ENCODE data around the gene CCDC107.
A peak's percentile ranks its signal among the peaks of the same experiment; 100 is the strongest.
"Not testable (repeated sequence)": the region's sequence is repeated elsewhere in the genome, so short reads cannot be mapped to it uniquely, and the experiment has no call there.

The CCDC107 gene, protein sequence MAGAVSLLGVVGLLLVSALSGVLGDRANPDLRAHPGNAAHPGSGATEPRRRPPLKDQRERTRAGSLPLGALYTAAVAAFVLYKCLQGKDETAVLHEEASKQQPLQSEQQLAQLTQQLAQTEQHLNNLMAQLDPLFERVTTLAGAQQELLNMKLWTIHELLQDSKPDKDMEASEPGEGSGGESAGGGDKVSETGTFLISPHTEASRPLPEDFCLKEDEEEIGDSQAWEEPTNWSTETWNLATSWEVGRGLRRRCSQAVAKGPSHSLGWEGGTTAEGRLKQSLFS

DNA sequence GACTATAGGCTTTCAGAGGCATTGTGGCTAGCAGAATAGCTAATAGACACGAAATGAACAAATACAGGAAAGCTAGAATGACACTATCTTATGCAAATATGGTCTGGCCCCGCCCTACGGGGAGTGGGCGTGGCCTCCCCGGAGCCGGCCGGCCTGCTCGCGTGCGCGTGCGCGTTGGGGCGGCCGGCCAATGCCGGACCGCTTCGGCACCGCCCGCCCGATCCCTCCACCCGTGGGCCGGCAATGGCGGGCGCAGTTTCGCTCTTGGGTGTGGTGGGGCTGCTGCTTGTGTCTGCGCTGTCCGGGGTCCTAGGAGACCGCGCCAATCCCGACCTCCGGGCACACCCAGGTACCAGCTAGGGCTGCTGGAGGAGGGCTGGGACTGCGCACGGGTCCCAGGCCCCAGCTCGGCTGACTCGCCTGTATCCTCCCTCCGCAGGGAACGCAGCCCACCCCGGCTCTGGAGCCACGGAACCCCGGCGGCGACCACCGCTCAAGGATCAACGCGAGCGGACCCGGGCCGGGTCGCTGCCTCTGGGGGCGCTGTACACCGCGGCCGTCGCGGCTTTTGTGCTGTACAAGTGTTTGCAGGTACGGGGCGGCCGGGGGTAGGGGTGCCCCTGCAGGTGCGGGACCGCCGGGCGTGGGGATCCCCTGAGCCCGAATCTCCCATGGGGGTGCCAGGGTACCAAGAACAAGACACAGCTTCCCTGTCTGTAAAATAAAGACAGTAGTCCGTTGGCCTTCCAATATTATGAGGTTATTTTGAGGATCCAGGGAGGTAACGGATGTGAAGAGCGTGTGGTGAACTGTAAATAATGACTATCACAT, at the start of gene CCDC107:
Gene CCDC107, plus strand, starts transcription at position 156 of the 831 bp plus-strand sequence. Its CDS starts 88 bp downstream, at position 244.
- peak; percentile 58 for DNase-seq (ENCODE audit: low read depth, low spot score)

DNA sequence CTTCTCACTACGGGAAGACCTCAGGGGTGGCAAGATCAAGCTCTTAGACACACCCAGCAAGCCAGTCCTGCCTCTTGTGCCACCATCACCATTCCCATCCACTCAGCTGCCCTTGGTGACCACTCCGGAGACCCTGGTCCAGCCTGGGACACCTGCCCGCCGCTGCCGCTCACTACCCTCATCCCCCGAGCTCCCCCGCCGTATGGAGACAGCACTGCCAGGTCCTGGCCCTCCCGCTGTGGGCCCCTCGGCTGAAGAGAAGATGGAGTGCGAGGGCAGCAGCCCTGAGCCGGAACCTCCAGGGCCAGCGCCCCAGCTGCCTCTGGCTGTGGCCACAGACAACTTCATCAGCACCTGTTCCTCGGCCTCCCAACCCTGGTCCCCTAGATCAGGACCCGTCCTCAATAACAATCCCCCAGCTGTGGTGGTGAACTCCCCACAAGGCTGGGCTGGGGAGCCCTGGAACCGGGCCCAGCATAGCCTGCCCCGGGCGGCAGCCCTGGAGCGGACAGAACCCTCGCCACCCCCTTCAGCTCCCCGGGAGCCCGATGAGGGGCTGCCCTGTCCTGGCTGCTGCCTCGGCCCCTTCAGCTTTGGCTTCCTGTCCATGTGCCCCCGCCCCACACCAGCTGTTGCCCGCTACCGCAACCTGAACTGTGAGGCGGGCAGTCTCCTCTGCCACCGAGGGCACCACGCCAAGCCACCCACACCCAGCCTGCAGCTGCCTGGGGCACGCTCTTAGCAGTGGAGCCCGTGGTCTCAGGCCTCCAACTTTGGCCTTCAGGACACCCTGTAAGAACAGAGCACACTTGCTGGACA, 48.9 kb upstream of the CCDC107 start:
- no peak for DNase-seq (ENCODE audit: low read depth, low spot score)

DNA sequence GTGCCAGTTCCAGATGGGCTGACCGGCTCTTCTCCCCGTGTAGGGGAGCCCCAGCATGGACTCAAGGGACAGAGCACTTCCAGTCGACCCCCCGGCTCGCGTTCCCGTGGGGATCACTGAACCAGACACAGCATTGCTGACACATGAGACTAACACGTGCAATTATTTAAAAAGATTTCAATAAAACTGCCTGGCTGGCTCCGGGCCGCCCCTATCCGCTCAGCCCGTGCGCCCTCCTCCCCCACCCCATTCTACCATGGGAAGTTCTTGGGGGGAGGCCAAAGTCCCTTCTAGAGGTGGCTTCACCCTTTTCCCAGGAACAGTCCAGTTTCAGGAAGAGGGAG, 48.3 kb upstream of the CCDC107 start:
- no peak for DNase-seq (ENCODE audit: low read depth, low spot score)

DNA sequence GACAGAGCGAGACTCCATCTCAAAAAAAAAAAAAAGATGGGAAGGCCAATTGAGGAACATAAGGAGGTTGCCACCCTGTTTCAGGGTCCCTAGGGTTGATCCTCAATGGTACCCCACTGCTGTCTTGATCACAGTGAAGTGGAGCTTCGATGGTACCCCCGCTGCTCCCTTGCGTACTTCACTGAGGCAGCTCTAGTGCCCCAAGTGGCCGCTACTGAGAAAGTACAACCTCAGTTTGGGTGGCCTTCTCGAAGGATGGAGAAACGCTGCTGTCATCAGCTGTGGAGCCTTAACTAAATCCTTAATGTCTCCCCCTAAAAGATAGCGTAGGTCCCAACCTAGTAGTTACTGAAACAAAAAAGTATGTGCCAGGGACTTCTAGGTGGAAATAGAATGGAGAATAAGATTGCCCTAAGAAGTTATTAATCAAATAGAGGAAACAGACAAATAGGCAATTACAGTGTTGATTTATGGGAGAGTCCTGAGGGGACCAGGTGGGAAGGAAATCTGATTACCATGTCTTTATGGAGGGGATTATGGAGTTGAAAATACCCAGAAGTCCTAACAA, 46.8 kb upstream of the CCDC107 start:
- no peak for DNase-seq (ENCODE audit: low read depth, low spot score)

DNA sequence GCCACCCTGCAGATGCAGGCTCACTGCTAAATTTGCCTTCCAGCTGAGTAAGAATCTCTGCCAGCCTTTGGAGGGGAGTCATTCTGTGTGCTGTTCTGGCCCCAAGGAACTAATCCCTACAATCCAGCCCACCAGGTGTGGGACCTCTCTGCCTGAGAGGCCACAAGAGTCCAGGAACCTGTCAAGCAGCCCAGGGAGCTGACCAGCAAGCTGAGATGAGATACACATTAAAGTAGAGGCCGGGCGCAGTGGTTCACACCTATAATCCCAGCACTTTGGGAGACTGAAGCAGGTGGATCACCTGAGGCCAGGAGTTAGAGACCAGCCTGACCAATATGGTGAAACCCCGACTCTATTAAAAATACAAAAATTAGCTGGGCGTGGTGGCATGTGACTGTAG, 46.0 kb upstream of the CCDC107 start:
- not testable (repeated sequence) for DNase-seq (ENCODE audit: low read depth, low spot score)

DNA sequence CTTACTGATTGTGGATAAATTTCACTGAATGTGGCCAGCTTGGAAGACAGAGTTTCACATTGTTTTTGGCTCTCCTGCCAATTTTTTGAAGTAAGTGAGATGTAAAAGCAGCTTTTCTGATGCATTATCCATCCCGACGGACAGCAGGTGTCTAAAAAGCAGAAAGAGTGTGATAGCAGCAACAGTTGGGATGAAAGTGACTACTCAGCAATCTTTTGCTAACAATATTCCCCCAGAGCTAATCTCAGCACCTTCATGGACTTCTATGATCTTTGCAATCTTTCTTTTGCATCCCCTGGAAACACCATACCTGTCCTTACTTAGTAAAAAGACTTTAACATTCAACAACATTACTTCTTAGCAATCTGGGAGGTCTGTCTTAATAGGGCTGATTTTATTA, 45.2 kb upstream of the CCDC107 start:
- DNase-seq (ENCODE audit: low read depth, low spot score), result no peak

DNA sequence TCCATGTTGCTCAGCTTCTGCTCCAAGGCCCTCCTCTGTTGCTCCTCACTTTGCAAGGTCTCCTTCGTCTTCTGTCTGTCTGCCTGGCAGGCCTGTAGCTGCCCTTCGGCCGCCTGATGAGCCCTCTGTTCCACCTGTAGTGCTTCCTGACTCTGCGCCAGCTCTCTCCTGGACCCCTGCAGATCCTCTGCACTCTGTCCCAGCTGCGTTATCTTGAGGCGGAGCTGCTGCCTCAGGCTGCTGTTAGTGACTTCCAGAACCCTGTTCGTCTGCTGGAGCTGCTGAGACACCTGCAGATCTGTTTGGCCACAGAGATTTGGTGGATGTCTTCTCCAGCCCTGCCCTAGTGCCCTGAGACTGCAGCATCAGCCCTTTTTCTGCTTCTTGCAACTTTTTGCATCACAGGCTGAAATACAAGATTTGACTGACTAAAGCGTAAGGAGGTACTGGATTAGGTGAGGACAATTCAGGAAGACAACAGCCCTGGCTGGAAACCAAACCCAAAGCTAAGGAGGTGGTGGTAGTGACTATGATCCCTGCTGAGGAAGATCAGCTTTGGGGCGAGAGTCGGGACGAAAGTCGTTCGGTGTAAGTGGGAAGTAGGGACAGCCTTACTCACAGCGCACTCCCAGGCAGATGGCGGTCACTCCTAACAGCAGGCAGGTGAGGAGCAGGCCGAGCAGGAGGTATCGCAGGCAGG, 42.0 kb upstream of the CCDC107 start:
- no peak for DNase-seq (ENCODE audit: low read depth, low spot score)

DNA sequence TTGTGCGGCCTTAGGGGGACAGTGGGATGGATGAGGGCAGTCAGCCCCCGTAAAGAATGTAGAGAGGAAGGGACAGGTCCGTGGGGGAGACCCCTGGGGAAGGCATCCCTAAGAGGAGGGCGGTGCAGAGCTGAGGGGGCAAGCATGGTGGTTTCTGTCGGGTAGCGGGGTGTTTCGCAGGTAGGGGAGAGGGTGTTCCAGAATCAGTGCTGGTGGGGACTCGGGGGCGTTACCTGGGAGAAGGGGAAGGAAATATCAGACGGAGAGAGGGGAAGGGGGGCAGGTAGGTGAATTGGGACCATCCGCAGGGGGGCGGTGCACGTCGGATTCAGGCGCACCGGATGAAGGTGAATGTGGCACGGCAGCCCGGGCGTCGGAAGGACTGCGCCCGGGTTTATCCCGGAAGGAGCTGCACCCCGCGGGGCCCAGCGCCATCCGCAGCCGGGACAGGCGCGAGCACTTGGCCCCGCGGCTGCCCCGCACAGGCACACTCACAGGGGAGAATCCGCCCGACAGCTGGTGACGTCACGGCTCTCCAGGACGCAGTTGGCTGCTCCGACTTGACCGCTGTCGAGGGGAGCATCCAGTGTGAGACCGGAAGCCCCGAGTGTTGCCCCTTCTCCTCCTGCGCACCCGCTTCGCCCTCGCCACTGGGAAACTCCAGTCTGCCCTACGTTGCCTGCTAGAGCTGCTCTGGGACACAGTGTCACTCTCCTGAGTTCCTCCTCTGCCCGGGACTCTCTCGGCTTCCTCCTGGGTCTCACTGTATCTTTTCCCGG, 41.2 kb upstream of the CCDC107 start:
- no peak for DNase-seq (ENCODE audit: low read depth, low spot score)

DNA sequence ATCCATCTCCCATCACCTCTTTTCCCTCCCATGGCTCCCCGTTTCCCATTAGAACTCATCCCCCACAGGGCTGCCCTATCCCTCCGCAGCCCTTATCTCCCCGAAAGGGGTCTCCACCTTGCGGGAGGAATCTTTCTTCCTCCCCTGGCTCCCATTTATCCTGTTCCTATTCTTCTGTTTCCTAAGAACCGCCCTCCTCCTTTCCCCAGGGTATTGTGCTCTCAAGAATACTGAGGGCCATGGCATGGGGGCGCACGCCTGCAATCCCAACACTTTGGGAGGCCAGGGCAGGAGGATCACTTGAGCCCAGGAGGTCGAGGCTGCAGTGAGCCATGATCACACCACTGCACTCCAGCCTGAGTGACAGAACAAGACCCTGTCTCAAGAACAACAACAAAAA, 40.5 kb upstream of the CCDC107 start:
- DNase-seq (ENCODE audit: low read depth, low spot score), result no peak

DNA sequence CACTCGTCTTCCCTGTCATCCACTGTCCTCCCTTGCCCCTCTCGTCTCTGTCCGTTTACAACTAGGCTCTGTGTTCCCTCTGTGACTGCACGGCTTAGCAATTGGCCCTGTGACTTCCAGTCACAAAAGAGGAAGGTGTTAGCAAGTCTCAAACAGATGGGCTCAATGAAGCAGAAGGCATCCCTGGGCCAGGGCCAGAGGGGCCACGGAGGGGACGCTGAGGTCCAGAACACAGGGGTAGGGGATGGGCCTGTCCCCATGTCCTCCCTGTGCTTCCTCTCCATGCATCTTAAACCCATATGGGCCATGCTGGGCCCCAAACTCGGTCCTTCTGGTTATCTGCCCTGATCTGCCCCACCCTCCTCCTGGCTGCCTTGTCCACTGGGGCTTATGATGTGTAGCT, 39.8 kb upstream of the CCDC107 start, which contains the start of gene CD72:
Gene CD72, minus strand, starts transcription at position 89 of the 403 bp plus-strand sequence. CDS start 110 bp downstream, outside the sequence.
- DNase-seq (ENCODE audit: low read depth, low spot score), result no peak

DNA sequence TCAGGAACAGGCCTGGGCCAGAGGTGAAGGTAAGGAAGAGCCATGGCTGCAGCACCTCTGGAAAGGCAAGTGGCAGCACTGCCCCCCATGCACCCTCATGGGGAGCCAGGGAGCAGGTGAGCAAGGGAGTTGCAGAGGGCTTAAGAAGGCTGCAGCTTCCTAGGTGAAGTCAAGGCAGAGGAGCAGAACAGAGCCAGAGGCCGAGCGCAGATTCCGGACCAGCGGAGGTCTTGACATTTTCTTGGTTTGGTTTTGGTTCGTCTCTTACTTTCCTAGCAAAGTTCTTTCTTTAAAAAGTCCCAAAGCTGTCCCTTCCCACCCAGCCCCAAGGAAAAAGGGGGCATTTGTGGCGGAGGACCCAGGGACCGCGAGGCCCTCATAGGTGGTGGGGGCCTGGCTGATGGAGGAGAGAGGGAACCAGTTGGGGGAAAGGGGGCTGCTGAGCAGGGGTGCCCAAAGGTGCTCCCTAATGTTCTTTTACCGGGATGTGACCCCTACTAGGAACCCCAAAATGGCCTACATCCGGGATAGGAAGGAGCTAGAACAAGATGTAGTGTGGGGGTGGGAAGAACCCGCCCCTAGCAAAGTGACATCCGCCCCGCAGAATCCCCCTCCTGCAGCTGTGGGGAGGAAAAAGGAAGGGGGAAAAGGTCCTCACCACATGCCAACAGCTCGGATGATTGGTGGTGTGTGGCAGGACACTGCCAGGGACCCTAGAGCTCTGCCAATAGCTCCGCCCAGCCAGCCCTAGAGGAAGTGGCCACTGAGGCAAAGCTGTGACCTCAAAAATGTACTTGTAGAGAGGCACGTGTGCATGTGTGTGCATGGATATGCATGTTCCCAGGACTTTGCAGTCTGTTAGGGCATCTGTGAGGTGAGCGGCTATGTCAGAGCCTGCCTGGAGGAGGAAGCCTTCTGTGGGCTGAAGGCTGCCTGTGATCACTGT, 39.0 kb upstream of the CCDC107 start:
- DNase-seq (ENCODE audit: low read depth, low spot score), result no peak

DNA sequence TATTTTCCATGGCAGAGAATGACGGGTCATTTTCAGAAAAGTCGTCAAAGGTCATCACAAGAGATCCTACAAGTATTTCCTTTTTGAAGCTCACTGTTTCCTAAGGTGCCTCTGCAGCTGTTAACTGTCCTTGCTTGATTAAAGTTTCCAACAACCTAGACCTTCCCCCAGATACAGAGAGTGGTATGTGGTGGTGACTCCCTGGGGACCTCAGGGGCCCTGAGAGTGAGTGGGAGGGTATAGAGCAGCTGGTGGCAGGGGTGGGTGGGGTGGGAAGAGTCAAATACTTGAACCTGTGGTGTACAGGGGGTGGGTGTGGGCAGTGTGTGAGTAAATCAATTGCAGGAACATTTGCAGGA, 38.3 kb upstream of the CCDC107 start:
- DNase-seq (ENCODE audit: low read depth, low spot score), result no peak

DNA sequence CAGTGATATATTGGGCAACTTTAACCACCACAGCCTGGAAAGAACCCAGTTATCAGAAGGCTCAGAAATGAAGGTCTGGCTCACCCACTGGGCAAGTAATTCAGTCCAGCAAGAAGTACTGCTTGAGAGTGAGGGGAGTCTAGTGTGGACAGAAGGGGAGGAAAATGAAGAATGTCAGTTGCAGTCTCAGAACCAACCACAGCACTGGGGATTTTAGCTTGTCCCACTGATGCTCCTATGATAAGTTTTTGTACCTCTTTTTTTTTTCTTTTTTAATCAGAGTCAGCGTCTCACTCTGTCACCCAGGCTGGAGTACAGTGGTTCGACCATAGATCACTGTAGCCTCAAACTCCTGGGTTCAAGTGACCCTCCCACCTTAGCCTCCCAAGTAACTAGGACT, 30.5 kb upstream of the CCDC107 start:
- DNase-seq (ENCODE audit: low read depth, low spot score), result no peak

DNA sequence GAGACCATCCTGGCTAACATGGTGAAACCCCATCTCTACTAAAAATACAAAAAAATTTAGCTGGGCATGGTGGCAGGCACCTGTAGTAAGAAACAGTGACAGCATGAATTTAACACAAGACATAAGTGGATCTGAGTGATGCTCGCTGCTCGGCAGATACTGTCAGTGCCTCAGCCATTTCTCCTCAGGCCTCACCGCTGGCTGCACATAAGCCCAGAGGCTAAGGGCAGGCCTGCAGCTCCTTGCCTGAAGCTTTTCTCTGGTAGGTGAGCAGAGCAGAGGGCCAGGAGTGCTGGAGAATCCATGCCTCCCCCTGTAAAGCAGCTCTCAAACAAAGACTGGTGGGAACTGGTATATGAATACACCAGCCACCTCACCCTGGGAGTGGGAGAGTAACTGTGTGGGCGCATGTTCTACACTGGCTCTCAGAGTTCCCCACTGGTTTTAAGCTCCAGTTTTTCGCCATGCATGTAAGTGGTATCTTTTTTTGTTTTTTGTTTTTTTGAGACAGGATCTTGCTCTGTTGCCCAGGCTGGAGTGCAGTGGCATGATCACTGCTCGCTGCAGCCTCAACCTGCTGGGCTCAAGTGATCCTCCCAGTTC, 29.6 kb upstream of the CCDC107 start:
- no peak for DNase-seq (ENCODE audit: low read depth, low spot score)

DNA sequence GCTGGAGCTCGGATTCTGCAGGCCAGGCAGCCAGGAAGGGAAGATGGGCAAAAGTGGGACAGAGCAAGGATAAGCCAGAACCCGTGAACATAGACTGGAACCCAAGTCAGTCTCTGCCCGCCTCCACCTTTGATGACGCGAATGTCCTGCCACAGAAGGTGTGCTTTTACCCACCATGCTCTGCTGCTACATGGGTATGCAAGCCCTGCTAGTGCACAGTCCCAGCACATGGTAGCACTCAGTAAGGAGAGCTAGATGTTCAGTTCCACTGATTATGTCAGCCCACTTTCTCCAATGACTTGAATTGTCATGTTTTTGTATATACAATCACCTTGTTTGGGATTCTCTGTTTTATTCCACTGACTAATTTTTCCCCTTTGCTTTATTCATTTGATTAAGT, 28.5 kb upstream of the CCDC107 start:
- no peak for DNase-seq (ENCODE audit: low read depth, low spot score)

DNA sequence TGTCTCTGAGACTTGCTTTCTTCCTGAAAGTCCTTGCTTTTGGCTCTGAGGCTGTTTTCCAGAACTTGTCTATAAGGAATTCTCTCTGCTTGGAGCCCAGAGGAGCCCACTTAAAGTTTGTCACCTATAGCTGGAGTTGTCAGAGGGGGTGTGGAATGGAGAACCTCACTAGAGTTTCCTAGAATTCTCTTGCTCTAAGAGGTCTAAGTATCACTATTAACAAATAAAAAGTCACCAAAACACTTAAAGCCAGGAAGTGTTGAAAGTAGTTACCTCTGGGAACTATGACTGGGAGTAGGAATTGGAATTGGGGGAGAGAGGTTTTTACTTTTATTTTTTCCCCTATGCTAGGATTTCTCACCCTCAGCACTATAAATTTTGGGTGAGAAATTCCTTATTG, 22.4 kb upstream of the CCDC107 start:
- no peak for DNase-seq (ENCODE audit: low read depth, low spot score)

DNA sequence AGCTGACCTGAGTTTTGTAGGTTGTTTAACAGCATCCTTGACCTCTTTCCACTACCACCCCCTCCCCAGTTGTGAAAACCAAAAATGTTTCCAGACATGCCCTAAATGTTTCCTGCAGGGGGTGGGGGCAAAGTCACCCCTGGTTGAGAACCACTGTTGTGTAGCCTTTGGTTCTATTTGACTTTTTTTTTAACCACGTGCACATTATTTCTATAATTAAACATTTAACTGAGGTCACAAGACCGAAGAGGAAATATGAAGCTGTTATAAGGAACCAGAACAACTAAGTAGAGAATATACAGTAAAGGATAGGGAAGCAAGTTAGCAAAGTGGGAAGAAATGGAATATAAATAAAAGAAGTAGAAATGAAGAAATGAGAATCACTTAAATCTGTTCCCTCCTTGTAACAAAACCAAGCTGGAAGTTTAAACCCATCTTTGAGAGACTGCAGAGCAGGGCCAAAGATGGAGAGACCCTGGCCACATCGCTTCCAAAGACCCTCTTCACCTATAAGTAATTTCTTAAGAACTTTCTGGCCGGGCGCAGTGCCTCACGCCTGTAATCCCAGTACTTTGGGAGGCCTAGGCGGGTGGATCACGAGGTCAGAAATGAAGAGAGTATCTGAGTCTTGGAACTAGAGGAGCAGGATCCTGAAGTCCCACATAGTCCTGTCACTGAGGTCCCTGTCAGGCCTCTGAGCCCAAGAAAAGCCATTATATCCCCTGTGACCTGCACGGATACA, 21.8 kb upstream of the CCDC107 start:
- DNase-seq (ENCODE audit: low read depth, low spot score), result no peak

DNA sequence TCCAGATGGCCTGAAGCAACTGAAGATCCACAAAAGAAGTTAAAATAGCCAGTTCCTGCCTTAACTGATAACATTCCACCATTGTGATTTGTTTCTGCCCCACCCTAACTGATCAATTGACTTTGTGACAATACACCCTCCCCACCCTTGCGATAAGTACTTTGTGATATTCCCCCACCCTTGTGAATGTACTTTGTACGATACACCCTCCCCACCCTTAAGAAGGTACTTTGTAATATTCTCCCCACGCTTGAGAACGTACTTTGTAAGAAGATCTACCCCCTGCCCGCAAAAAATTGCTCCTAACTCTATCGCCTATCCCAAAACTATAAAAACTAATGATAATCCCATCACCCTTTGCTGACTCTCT, 21.2 kb upstream of the CCDC107 start:
- not testable (repeated sequence) for DNase-seq (ENCODE audit: low read depth, low spot score)
